DND-41 (cell line): Measurements from ENCODE around the gene HGD.

ENCODE experiments used
- CTCF ChIP-seq: IDR thresholded peaks from 2 replicates; pipeline ENCODE4 v1.5.1; 2012; ENCODE audit warnings: borderline replicate concordance, low read length, moderate library complexity, mild to moderate bottlenecking; ENCODE audit not compliant: poor library complexity, severe bottlenecking; ENCODE audit errors: extremely low read depth
- EZH2 ChIP-seq: IDR thresholded peaks from 3 replicates; pipeline ENCODE4 v1.6.1; 2012; ENCODE audit warnings: borderline replicate concordance, low read depth, mild to moderate bottlenecking, moderate library complexity, low read length, inconsistent platforms; ENCODE audit not compliant: severe bottlenecking

- TF ChIP-seq CTCF (no peak), EZH2 (no peak)
Observed at GRCh38 chr3:120652281-120652680, 29.8 kb downstream of the HGD start.
